ENCODE data around the gene COX19.

DNA sequence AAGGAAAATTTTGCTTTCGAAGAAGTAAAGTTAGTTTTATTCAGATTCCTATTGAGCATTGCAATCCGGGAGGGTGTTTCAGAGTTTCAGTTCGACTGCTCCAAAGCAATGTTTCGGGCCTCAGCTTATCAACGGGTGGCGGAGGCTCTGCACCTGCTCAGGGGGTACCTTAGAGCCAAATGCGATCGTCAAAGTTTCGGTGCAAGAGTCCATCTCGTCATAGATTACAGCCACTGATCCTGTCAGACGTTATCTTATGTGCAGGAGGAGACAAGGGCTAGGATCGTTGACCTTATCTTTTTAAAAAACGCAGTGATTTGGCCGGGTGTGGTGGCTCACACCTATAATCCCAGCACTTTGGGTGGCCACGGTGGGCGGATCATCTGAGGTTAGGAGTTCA is 3.8 kb upstream of the COX19 start:
- no peak for TF ChIP-seq CTCF (IDR thresholded peaks at IDR 0.05; ENCODE audit: insufficient read depth, low read length)
- TF ChIP-seq POLR2AphosphoS5 (IDR thresholded peaks at IDR 0.05; ENCODE audit: low read depth) = no peak
